Astrocyte (in vitro differentiated cells and primary cell): Measurements from ENCODE around the gene GPX3. TPM values are rescaled to one million over a fixed set of nuclear protein-coding genes. Genes with fewer than 3 reads are reported as not detected.

Experiments
- DNase-seq: peaks from one replicate; pipeline ENCODE4 v3.0.0-alpha.2; 2010; ENCODE audit warnings: low read depth
- FAIRE-seq: peaks from 2 replicates; lab custom pipeline; 2011; peaks lifted over from hg19 to GRCh38; lab: Jason Lieb, UNC
- H2AFZ ChIP-seq: 2 replicates; pipeline ENCODE4 v1.6.0; 2012; ENCODE audit warnings: low read depth, low read length, inconsistent platforms
- H3K27ac ChIP-seq: 2 replicates; pipeline ENCODE4 v1.5.1; 2011; ENCODE audit warnings: low read depth, low read length, inconsistent platforms
- H3K27me3 ChIP-seq: 2 replicates; pipeline ENCODE4 v1.6.0; 2011; ENCODE audit warnings: low read length, inconsistent platforms; ENCODE audit not compliant: insufficient read depth
- H3K36me3 ChIP-seq: 2 replicates; pipeline ENCODE4 v1.5.1; 2011; ENCODE audit warnings: low read length, inconsistent platforms; ENCODE audit not compliant: insufficient read depth
- H3K4me1 ChIP-seq: 2 replicates; pipeline ENCODE4 v1.5.1; 2011; ENCODE audit warnings: low read length, inconsistent platforms; ENCODE audit not compliant: insufficient read depth
- H3K4me2 ChIP-seq: 2 replicates; pipeline ENCODE4 v1.6.0; 2012; ENCODE audit warnings: low read length, inconsistent platforms
- H3K4me3 ChIP-seq: 2 replicates; pipeline ENCODE4 v1.5.1; 2011; ENCODE audit warnings: low read depth, mild to moderate bottlenecking, low read length, inconsistent platforms; ENCODE audit not compliant: insufficient read depth
- H3K79me2 ChIP-seq: 2 replicates; pipeline ENCODE4 v1.6.0; 2012; ENCODE audit warnings: mild to moderate bottlenecking, low read length, inconsistent platforms; ENCODE audit not compliant: insufficient read depth
- H3K9ac ChIP-seq: 2 replicates; pipeline ENCODE4 v1.6.0; 2012; ENCODE audit warnings: mild to moderate bottlenecking, low read length, inconsistent platforms
- H3K9me3 ChIP-seq: 2 replicates; pipeline ENCODE4 v1.5.1; 2012; ENCODE audit warnings: low read depth, mild to moderate bottlenecking, low read length, inconsistent platforms; ENCODE audit not compliant: insufficient read depth
- H4K20me1 ChIP-seq: 2 replicates; pipeline ENCODE4 v1.6.0; 2012; ENCODE audit warnings: low read length, inconsistent platforms; ENCODE audit not compliant: insufficient read depth
- H3K27ac Mint-ChIP-seq: one replicate; pipeline ENCODE4 v1.8.0; 2021; ENCODE audit warnings: mild to moderate bottlenecking, mixed read lengths; ENCODE audit not compliant: unreplicated experiment
- H3K27me3 Mint-ChIP-seq: one replicate; pipeline ENCODE4 v1.8.0; 2021; ENCODE audit warnings: low read depth, mixed read lengths; ENCODE audit not compliant: unreplicated experiment
- H3K36me3 Mint-ChIP-seq: one replicate; pipeline ENCODE4 v1.8.0; 2021; ENCODE audit warnings: low read depth, mixed read lengths; ENCODE audit not compliant: unreplicated experiment
- H3K4me1 Mint-ChIP-seq: one replicate; pipeline ENCODE4 v1.8.0; 2021; ENCODE audit warnings: low read depth, mixed read lengths; ENCODE audit not compliant: unreplicated experiment
- H3K4me3 Mint-ChIP-seq: one replicate; pipeline ENCODE4 v1.8.0; 2021; ENCODE audit warnings: mild to moderate bottlenecking, moderate library complexity, mixed read lengths; ENCODE audit not compliant: unreplicated experiment
- H3K9me3 Mint-ChIP-seq: one replicate; pipeline ENCODE4 v1.8.0; 2021; ENCODE audit warnings: mild to moderate bottlenecking, mixed read lengths; ENCODE audit not compliant: unreplicated experiment
- CTCF ChIP-seq: IDR thresholded peaks from 2 replicates; pipeline ENCODE4 v1.5.1; 2011; ENCODE audit warnings: low read depth, mild to moderate bottlenecking, inconsistent platforms, low read length, moderate library complexity; ENCODE audit not compliant: insufficient read depth
- EZH2 ChIP-seq: IDR thresholded peaks from 2 replicates; pipeline ENCODE4 v1.6.1; 2012; ENCODE audit warnings: mild to moderate bottlenecking, low read length, inconsistent platforms; ENCODE audit not compliant: insufficient read depth
- total RNA-seq: library from RNA; stranded (reverse); gene quantifications from 2 replicates; pipeline ENCODE4 v1.2.1, GENCODE V29; 2021

The GPX3 gene
- total RNA-seq, 1 donor from 2014 or later = 15.6 TPM

DNA sequence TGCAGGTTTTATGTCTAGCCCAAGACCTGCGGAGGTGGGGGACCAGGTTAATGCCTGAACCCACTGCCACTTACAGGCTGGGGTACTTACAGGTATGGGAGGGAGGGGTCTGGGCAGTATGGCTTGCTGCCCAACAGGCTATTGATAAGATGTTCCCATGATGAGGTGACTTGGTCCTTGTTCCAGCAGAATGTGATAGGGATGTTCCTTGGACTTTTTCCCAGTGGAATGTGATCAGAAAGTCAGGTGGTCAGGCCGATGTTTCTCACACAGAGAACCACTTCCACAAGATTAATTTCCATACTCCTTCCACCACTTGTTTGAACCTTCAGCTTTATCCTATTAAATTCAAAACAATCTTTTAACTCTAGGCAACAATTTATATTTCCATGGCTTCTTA is 27.0 kb upstream of the GPX3 start:
- H3K27me3 ChIP-seq = no peaks in the 10 kb centered on the region
- H3K79me2 ChIP-seq = no peaks in the 10 kb centered on the region
- no peak for FAIRE-seq
- DNase-seq = no peak
- TF ChIP-seq CTCF (no peak), EZH2 (no peak)
- no peak overlapping the region for H3K27ac ChIP-seq
- no peak overlapping the region for H3K4me3 Mint-ChIP-seq
- H3K9ac ChIP-seq = no peak overlapping the region
- H3K9me3 Mint-ChIP-seq = peaks cover 26% of the 10 kb centered on the region
- H3K4me1 ChIP-seq = no peaks in the 10 kb centered on the region
- H3K9me3 ChIP-seq = no peaks in the 10 kb centered on the region
- no peak overlapping the region for H3K4me3 ChIP-seq
- H3K36me3 Mint-ChIP-seq = peaks cover 2% of the 10 kb centered on the region
- no peaks in the 10 kb centered on the region for H3K4me1 Mint-ChIP-seq
- H3K27ac Mint-ChIP-seq = no peak overlapping the region
- no peak overlapping the region for H2AFZ ChIP-seq
- H3K4me2 ChIP-seq = no peak overlapping the region
- H3K36me3 ChIP-seq = no peaks in the 10 kb centered on the region
- no peaks in the 10 kb centered on the region for H3K27me3 Mint-ChIP-seq
- H4K20me1 ChIP-seq = no peaks in the 10 kb centered on the region

GRCh38 chr5:150993826-150994412 is 26.5 kb upstream of the GPX3 start:
- Histone ChIP-seq H3K79me2 (no peaks in the 10 kb centered on the region), H2AFZ (no peak overlapping the region), H3K4me3 (no peak overlapping the region), H3K4me2 (no peak overlapping the region), H4K20me1 (no peaks in the 10 kb centered on the region), H3K4me1 (no peaks in the 10 kb centered on the region), H3K36me3 (no peaks in the 10 kb centered on the region), H3K9me3 (no peaks in the 10 kb centered on the region), H3K27me3 (no peaks in the 10 kb centered on the region), H3K27ac (no peak overlapping the region), H3K9ac (no peak overlapping the region)
- no peak overlapping the region for H3K4me3 Mint-ChIP-seq
- no peaks in the 10 kb centered on the region for H3K27me3 Mint-ChIP-seq
- H3K9me3 Mint-ChIP-seq = peaks cover 26% of the 10 kb centered on the region
- peaks cover 2% of the 10 kb centered on the region for H3K36me3 Mint-ChIP-seq
- no peak for TF ChIP-seq EZH2
- TF ChIP-seq CTCF = no peak
- FAIRE-seq = no peak
- no peaks in the 10 kb centered on the region for H3K4me1 Mint-ChIP-seq
- DNase-seq = no peak
- no peak overlapping the region for H3K27ac Mint-ChIP-seq

- TF ChIP-seq CTCF (no peak), EZH2 (no peak)
Observed at GRCh38 chr5:150999704-151000442, 20.5 kb upstream of the GPX3 start.

More at GRCh38 chr5:150999704-151000442, 20.5 kb upstream of the GPX3 start:
- no peak overlapping the region for H3K27ac ChIP-seq
- Mint-ChIP-seq H3K27ac (no peak overlapping the region), H3K4me1 (no peaks in the 10 kb centered on the region), H3K4me3 (no peak overlapping the region), H3K27me3 (peaks cover 11% of the 10 kb centered on the region), H3K36me3 (no peaks in the 10 kb centered on the region), H3K9me3 (peaks cover 4% of the 10 kb centered on the region)
- no peaks in the 10 kb centered on the region for H3K79me2 ChIP-seq
- DNase-seq (no peak), FAIRE-seq (no peak)
- no peak overlapping the region for H2AFZ ChIP-seq
- no peaks in the 10 kb centered on the region for H3K36me3 ChIP-seq
- H3K9me3 ChIP-seq = no peaks in the 10 kb centered on the region
- no peaks in the 10 kb centered on the region for H3K4me1 ChIP-seq
- H4K20me1 ChIP-seq = no peaks in the 10 kb centered on the region
- H3K4me2 ChIP-seq = no peak overlapping the region
- H3K27me3 ChIP-seq = no peaks in the 10 kb centered on the region
- H3K9ac ChIP-seq = no peak overlapping the region
- no peak overlapping the region for H3K4me3 ChIP-seq
